Cardiac muscle cell (in vitro differentiated cells and primary cell): ENCODE measurements around the gene ZFYVE28. TPM values are rescaled to one million over a fixed set of nuclear protein-coding genes. Genes with fewer than 3 reads are reported as not detected.

Source experiments
- DNase-seq, 2 donors: peaks; one replicate each; pipeline versions ENCODE4 v3.0.0 to v3.0.0-alpha.2; 2010 to 2017; ENCODE audit warnings: low read depth in 1 of 2, low spot score in 1 of 2
- H3K27ac ChIP-seq: fragments of 200-600 bp; sonication (generic); 2 replicates; pipeline ENCODE4 v1.5.1; 2016
- H3K27me3 ChIP-seq: fragments of 200-600 bp; sonication (generic); 2 replicates; pipeline ENCODE4 v1.6.0; 2016; ENCODE audit warnings: control low read depth
- H3K36me3 ChIP-seq: fragments of 200-600 bp; sonication (generic); 2 replicates; pipeline ENCODE4 v1.5.1; 2016; ENCODE audit warnings: control low read depth
- H3K4me1 ChIP-seq: fragments of 200-600 bp; sonication (generic); 2 replicates; pipeline ENCODE4 v1.8.1; 2017; ENCODE audit warnings: low read depth, mild to moderate bottlenecking, mixed run types
- H3K4me3 ChIP-seq: fragments of 200-600 bp; sonication (generic); 2 replicates; pipeline ENCODE4 v1.5.1; 2016; ENCODE audit warnings: mild to moderate bottlenecking
- H3K9me3 ChIP-seq: fragments of 200-600 bp; sonication (generic); 2 replicates; pipeline ENCODE4 v1.5.1; 2017; ENCODE audit warnings: low read depth, mild to moderate bottlenecking, control low read depth
- CTCF ChIP-seq: IDR thresholded peaks from 2 replicates; pipeline ENCODE4 v1.5.1; 2012; ENCODE audit warnings: low read depth, mild to moderate bottlenecking, low read length
- polyA plus RNA-seq: library from polyadenylated mRNA; unstranded; fragments of >200 nt; fragmentation: Nextera tagmentation; extraction: Ambion mirVana; gene quantifications from 2 replicates; pipeline ENCODE4 v1.2.1, GENCODE V29; 2016
- total RNA-seq: library from RNA; depleted of rRNA; stranded (reverse); fragments of >200 nt; gene quantifications from 2 replicates; pipeline ENCODE4 v1.2.3, GENCODE V29; 2016

ZFYVE28 gene
- total and polyA plus RNA-seq, 2 experiments from 2014 or later = 1.3 to 4.0 TPM

DNA sequence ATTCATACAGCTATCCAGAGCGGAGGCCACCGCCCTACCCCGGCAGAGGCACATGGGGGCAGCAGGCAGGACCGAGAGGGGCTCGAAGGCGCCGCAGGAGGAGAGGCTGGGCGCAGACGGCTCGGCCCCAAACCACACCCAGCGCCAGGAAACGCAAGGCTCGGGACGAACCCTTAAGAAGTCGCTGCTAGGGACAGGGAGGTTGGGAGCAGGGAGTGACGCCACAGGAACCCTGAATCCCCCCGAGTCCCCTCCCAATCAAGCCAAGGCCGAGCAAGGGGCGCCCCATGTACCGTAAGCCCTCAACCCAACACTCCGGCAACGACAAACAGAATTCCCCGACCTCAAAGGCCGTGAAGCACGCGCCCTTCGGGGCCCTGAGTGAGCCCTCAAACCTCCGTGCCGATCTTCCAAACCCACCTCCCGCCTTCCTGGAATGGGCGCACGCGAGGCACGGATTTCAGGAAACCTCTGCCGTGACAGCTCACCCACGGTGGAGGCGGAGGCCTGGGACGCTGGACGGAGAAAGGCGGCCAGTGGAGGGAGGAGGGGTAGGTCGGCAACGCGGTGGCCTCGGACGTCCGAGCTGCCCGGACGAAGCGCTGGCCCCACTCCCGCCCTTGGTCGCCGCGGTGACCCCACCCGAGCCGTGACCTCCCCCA lies 1.8 kb downstream of the ZFYVE28 start:
- H3K4me1 ChIP-seq = peaks cover 13% of the 10 kb centered on the region
- DNase-seq = peak in 1 of 2 donors; percentile 22
- H3K9me3 ChIP-seq = no peaks in the 10 kb centered on the region
- no peak for TF ChIP-seq CTCF
- no peak overlapping the region for H3K27ac ChIP-seq
- H3K27me3 ChIP-seq = peaks cover 96% of the 10 kb centered on the region
- peak overlapping the region; percentile 23 for H3K4me3 ChIP-seq
- H3K36me3 ChIP-seq = no peaks in the 10 kb centered on the region

DNA sequence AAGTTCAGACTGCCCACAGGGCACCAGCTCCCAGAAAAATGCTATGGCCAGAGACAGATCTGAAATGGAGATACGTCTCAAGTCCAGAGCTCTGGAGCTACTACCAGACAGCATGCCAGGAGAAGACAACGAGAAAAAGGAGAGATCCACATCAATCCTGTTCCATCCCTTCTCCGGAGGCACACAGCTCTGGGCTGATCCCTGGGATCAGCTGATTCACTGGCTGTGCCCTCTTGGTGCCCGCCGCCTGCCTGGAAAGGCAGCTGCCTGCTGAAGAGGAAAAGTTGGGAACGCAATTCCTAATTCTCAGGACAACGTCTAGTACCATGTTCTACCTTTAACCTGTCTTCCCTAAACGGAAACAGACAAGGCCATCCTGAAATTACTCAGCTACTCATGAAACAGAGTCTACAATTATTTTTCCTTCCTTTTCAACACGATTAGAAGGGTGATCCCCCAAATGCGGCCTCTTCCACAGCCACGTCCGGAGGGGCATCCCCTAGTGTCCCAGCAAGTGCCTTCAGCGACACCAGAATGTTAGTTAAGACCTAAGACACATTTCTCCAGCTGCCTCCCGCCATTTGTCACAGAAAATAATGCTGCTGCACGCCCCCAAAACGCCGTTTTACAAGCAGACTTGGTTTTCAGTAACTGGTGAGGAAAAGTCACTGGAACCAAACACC lies 2.4 kb downstream of the ZFYVE28 start:
- H3K4me3 ChIP-seq = no peak overlapping the region
- H3K27me3 ChIP-seq = peaks cover 95% of the 10 kb centered on the region

GRCh38 chr4:2415213-2415612 lies 3.2 kb downstream of the ZFYVE28 start:
- Histone ChIP-seq H3K27ac (no peak overlapping the region), H3K9me3 (no peaks in the 10 kb centered on the region), H3K4me3 (no peak overlapping the region), H3K4me1 (peaks cover 13% of the 10 kb centered on the region), H3K27me3 (peaks cover 88% of the 10 kb centered on the region), H3K36me3 (no peaks in the 10 kb centered on the region)
- TF ChIP-seq CTCF = no peak
- no peak for DNase-seq

More for the DNA sequence above, 2.4 kb downstream of the ZFYVE28 start:
- no peak for TF ChIP-seq CTCF
- DNase-seq = no peak
- Histone ChIP-seq H3K36me3 (no peaks in the 10 kb centered on the region), H3K9me3 (no peaks in the 10 kb centered on the region), H3K4me1 (peaks cover 13% of the 10 kb centered on the region), H3K27ac (no peak overlapping the region)

DNA sequence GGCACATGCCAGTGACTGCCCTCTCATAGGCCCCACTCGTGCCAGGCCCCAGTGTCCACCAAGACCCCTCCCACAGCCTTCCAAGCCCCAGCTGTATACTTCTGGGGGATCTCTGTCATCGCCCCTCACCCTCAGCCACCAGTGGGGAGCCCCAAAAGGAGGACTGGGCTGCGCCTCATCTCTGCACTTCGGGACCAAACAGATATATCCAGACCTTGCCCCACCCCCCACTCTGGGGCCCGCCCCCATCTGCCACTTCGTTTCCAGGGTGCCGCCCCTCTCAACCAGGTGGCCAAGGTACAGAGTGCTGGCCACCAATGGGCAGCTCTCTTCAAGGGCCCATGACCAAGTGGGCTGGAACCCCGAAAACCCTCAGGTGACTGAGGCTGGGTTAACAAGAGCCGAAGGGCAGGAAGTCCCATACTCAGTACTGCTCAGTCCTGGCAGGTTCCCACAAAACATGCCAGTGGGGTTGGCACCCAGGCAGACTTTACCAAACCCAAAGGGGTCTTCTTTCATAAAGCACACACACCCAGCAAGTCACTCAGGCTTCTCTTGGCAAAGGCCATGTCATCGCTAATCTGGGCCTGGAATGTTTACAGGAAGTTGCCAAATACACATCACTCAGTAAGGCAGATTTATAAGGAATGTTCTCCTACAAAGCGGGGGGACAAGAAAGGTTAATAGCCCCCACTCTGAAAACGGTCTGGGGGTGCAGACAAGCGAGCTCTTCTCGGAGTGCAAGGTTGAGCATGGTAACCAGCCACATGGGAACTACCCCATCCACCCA lies 4.4 kb downstream of the ZFYVE28 start:
- H3K4me1 ChIP-seq = peaks cover 9% of the 10 kb centered on the region
- no peaks in the 10 kb centered on the region for H3K36me3 ChIP-seq
- TF ChIP-seq CTCF = no peak
- H3K27ac ChIP-seq = no peak overlapping the region
- no peak overlapping the region for H3K4me3 ChIP-seq
- DNase-seq = peak in 1 of 2 donors; percentile 60
- peaks cover 76% of the 10 kb centered on the region for H3K27me3 ChIP-seq
- no peaks in the 10 kb centered on the region for H3K9me3 ChIP-seq

GRCh38 chr4:2412885-2413716 lies 5.3 kb downstream of the ZFYVE28 start:
- Histone ChIP-seq H3K27me3 (peaks cover 71% of the 10 kb centered on the region), H3K9me3 (no peaks in the 10 kb centered on the region), H3K4me1 (peaks cover 9% of the 10 kb centered on the region), H3K27ac (no peak overlapping the region), H3K4me3 (no peak overlapping the region), H3K36me3 (no peaks in the 10 kb centered on the region)
- DNase-seq = peak; percentile 68 to 87
- peak; percentile 54 for TF ChIP-seq CTCF
